ENCODE data around the gene ASTN2.

Gene ASTN2

DNA sequence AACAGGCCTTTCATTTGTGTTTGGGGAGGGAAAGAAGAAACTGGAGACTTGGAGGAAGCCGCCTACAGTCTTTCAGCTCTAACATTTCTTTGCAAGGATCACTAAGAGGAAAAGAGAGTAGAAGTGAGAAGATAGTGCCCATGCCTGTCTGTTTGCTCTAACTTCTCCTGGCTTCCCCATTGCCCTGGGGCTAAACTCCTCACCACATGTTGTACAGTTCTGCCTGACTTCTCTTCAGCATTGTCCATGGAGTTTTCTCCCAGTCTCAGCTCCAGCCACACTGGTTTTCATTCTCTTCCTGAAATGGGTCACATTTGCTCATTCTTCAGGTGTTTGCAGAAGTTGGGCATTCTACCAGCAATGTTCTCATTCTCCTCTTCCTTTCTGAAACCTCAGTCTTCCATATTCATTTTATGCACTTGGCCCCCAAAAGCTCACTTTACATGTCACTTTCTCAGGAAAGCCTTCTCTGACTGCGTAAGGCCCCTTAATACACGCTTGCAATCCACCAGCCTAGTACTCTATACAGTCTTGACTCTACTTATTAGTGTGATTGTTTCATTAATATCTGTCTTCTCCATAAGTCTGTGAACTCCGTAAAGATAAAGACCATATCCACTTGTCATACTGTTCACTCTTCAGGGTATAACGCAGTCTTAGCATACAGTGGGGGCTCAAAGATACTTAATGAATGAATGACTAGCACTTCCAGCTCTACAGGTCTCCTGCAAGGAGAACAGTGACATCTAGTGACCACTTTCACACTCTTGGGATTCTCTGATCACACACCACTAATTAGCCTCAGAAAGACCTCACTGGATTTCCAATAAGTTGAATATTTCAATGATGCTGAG is 768.0 kb downstream of the ASTN2 start:
- no peak for DNase-seq (ENCODE audit: low read depth in 2 of 3, low spot score in 2 of 3)

DNA sequence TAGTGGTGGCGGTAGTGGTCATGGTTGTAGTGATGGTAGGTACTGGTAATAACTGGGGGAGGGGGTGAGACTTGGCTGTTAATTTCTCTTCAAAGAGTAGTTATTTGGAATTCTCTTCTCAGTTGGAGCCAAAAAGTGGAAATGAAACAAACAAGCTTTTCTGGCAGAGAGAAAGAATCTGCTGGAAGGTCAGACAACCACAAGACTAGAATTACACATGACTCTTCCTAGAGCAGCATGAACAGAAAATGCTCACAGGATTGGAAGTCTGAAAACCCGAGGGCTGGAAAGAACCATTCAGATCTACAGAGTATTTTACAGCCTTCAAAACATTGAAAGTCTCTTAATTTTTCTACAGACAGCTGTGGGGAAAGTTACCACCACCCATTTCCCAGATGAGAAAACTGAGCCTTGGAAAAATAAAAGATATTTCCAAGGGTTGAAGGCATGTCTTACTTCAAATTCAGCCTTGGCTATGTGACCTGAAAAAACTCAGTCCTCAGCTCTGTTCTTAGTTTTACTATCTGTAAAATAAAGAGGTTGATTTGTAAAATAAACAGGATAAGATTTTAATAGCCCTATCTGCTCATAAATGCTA is 770.7 kb downstream of the ASTN2 start:
- no peak for DNase-seq (ENCODE audit: low read depth in 2 of 3, low spot score in 2 of 3)

- no peak for DNase-seq (ENCODE audit: low read depth in 2 of 3, low spot score in 2 of 3)
These were observed 771.2 kb downstream of the ASTN2 start for GRCh38 chr9:116643691-116644090.

DNA sequence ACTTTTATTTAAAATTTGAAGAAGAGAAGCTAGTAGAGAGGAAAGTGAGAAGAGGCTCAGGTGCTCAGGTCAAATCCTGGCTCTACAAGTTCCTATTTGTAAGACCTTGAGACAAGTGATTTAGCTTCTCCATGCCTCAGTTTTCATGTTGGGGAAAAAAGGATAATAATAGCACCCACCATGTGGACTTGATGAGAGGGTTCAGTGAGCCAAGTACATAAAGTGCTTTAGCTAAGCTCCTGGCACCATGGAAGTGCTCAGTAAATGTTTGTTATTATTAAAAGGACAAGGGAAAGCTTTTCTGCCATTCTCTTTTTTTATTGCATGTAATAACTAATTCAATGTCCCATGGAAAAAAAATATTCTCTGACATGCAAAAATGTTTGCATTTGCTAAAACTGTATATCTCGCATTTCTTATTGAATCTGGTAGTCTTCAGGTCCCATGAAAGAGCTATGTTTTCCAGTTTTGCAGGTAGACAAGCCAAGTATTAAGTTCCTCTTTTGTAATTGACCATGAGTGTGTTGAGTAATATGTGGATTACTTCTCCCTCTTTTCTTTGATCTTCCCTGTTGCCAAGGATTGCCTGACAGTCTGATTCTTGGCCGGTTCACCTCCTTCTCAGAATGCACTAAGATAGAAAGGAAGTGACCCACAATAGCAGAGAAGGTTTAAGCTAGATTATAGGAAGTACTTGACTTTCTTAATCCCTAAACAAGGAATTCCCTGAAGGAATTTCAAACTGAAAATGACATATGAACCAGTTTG is 773.4 kb downstream of the ASTN2 start:
- DNase-seq (ENCODE audit: low read depth in 2 of 3, low spot score in 2 of 3): no peak

GRCh38 chr9:116639251-116639741 is 775.6 kb downstream of the ASTN2 start:
- no peak for DNase-seq (ENCODE audit: low read depth in 2 of 3, low spot score in 2 of 3)

DNA sequence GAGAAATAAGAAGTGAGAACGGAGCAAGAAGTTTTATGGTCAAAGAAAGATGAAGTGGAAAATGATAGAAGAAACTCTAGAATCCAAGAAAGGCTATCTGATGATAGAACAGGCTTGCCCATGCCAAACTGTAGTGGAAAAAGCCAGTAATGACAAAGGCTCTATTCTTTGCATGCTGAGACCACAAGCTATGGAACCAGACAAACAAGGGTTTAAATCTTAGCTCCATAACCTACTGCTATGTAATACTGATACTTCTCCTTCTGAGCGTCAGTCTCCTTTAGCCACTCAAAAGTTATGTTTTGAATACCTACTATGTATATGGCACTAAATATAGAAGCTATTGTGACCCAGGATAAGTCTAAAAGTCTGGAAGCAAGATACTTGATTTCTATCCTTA is 778.9 kb downstream of the ASTN2 start:
- no peak for DNase-seq (ENCODE audit: low read depth in 2 of 3, low spot score in 2 of 3)

- no peak for DNase-seq (ENCODE audit: low read depth in 2 of 3, low spot score in 2 of 3)
These were observed 781.6 kb downstream of the ASTN2 start for GRCh38 chr9:116632990-116633838.

GRCh38 chr9:116629634-116630033 is 785.2 kb downstream of the ASTN2 start:
- DNase-seq (ENCODE audit: low read depth in 2 of 3, low spot score in 2 of 3): no peak

DNA sequence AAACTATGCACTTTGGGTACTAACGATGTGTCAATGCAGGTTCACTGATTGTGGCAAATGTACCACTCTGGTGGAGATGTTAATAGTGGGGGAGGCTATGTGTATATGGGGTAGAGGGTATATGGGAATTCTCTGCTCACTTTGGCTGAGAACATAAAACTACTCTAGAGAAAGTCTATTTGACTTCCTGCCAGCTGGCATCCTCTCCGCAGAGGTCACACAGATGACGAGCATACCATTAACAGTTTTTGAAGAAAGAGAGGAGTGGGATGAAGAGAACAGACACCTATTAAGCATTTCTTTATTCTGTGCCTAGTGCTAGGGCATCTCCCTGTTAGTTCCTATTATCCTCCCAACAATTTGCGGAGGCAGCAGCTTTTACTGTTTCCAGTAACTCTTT is 786.1 kb downstream of the ASTN2 start:
- no peak for DNase-seq (ENCODE audit: low read depth in 2 of 3, low spot score in 2 of 3)

- DNase-seq (ENCODE audit: low read depth in 2 of 3, low spot score in 2 of 3): no peak
These were observed 787.4 kb downstream of the ASTN2 start for GRCh38 chr9:116627433-116627832.

- no peak for DNase-seq (ENCODE audit: low read depth in 2 of 3, low spot score in 2 of 3)
These were observed 788.1 kb downstream of the ASTN2 start for GRCh38 chr9:116626762-116627161.

DNA sequence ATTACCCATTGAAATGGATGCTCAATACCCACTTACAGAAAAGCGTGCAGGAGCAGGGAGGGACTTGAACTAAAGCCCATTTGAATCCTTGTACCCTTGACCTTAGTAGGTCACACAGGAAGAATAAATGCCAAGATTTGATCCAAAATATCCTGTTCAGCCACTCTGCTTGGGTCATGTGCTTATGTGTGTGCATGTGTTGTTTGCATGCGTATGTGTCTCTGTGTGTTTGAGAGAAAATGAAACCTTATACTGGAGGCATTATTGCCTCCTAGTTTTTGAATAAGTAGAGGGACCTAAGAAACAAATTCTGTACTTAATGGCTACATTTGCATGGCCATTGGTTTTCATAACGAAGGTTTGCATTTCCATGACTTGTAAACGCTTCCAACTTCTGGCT is 791.1 kb downstream of the ASTN2 start:
- no peak for DNase-seq (ENCODE audit: low read depth in 2 of 3, low spot score in 2 of 3)

- no peak for DNase-seq (ENCODE audit: low read depth in 2 of 3, low spot score in 2 of 3)
These were observed 797.5 kb downstream of the ASTN2 start for GRCh38 chr9:116617389-116617788.

DNA sequence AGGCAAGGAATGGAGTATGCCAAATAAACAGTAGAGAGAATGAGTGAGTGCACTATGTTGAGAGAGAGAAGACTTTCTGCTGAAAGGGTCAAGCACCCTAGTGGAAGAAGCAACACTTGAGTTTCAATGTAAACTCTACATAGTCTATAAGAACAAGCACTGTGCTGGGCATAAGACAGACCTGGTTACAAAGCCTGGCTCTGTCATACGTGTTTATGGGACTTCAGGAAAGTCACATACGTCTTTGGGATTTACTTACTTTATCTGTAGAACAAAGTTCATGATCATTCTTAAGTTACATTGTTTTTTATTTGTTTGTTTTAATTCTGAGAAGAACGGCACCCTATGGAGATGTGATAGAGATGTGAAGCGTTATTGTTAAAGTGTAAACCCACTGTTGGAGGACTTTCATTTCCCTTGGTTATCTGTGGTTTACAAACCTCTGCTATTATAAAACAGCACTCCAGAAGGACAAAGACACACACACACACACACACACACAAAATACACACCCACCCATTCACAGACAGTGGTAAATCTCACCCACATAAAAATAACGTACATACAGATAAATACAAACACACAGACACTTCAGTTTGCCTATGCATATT is 798.4 kb downstream of the ASTN2 start:
- no peak for DNase-seq (ENCODE audit: low read depth in 2 of 3, low spot score in 2 of 3)

DNA sequence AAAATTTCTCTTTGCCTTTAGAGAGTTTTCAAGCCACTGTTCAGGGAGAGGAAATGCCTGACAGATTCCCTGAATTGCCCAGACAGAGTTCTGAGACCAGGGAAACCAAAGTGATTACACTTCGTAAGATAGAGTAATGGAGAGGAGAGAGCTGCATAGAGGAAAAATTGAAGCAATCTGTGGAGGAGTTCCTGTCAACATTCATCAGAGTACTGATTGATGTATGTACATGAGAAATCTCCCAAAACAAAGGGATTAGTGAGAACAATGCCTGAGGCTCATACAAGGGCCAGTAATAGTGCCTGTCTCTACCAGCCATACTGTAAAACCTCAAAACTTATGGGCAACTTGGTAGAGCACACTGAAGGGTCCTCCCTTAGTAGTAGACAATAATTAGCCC is 806.8 kb downstream of the ASTN2 start:
- DNase-seq (ENCODE audit: low read depth in 2 of 3, low spot score in 2 of 3): no peak

GRCh38 chr9:116605904-116606341 is 808.9 kb downstream of the ASTN2 start:
- no peak for DNase-seq (ENCODE audit: low read depth in 2 of 3, low spot score in 2 of 3)

DNA sequence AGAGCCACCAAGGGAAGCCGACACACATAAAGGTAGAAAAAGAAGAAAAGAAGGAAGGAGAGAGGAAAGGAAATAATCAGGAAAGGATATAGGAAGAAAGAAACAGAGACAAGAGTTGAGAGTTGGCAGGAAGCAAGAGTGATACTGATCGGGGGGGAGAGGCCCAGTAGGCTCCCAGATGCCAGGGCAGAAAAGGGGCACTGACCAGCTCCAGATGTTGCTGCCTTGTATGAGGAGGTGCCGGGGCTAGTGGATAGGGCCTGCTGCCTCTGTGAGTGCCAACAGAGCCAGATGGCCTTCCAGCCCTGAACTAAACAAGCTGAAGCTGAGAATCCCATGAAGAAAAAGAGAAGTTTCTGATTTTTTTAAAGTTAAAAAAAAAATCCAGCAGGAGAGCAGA is 809.8 kb downstream of the ASTN2 start:
- no peak for DNase-seq (ENCODE audit: low read depth in 2 of 3, low spot score in 2 of 3)

DNA sequence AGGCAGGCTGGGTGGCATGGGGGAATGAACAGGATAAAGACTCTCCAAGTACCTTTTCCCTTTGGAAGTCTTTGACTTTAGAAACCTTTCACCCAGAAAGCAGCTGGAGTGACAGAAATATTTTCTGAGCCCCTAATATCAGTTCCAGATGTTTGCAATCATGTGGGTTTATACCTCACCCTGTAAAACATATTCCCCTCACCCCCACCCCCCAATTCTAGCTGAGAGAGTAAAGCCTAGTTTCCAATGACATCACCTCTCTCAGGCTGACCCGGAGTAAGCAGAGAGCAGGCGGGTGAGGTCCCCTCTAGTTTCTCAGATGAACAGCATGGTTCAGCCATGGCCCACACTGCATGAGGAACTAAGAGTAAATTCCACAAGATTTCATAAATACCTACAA is 810.6 kb downstream of the ASTN2 start:
- no peak for DNase-seq (ENCODE audit: low read depth in 2 of 3, low spot score in 2 of 3)

DNA sequence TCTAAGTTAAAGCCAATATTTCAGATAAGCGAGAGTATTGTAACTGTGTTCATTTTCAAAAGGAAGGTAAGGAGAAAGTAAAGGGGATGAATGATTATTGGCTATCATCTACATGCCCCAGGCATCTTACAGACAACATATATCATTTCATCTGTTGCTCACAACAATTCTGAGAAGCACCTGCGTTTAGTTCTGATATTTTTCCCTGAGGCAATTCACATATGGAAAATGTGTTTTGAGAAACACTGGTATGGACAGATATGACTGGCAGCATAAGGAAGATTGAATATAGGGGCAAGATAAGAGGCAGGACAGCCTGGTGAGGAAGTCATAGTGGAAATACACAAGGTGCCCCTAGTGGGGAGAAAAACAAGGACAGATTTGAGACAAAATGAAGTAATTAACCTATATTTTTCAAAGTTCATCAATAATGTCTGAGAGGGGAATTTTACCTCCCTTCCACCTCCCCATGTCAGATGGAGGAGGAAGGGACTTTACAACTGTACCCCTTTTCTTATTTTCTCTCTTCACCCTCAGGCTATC is 815.4 kb downstream of the ASTN2 start:
- DNase-seq (ENCODE audit: low read depth in 2 of 3, low spot score in 2 of 3): no peak

DNA sequence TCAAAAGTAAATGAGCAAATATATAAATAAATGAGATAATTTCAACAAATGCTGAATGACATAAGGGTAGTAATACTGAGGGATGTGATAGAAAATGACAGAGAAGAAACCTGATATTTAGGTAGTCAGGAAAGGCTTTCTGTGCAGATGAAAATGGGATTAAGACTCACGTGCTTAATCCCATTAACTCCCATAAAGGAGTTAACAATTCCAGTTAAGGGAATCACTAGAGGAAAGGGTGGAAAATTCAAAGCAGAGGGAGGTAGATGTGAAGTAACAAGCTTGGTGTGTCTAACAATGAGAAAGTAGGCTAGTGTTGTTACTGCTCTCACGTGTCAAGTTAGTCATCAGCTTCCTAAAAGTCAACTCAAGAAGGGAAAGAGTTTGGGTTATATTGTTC is 818.2 kb downstream of the ASTN2 start:
- DNase-seq (ENCODE audit: low read depth in 2 of 3, low spot score in 2 of 3): no peak
